KOPT-K1 (cell line): ENCODE data around the gene SIVA1.

ENCODE experiments used
- H3K27ac ChIP-seq: fragments of 200-600 bp; sonication (generic); 2 replicates; pipeline ENCODE4 v1.5.1; 2016; ENCODE audit warnings: antibody characterized with exemption, mild to moderate bottlenecking, low read depth, low read length; ENCODE audit not compliant: poor library complexity, severe bottlenecking
- H3K36me3 ChIP-seq: fragments of 200-600 bp; sonication (generic); 2 replicates; pipeline ENCODE4 v1.5.1; 2017; ENCODE audit warnings: antibody characterized with exemption, mild to moderate bottlenecking, low read length, moderate library complexity; ENCODE audit not compliant: insufficient read depth
- H3K9me3 ChIP-seq: fragments of 200-600 bp; sonication (generic); 2 replicates; pipeline ENCODE4 v1.5.1; 2017; ENCODE audit warnings: antibody characterized with exemption, low read length, mild to moderate bottlenecking; ENCODE audit not compliant: insufficient read depth, poor library complexity, severe bottlenecking

Gene SIVA1

DNA sequence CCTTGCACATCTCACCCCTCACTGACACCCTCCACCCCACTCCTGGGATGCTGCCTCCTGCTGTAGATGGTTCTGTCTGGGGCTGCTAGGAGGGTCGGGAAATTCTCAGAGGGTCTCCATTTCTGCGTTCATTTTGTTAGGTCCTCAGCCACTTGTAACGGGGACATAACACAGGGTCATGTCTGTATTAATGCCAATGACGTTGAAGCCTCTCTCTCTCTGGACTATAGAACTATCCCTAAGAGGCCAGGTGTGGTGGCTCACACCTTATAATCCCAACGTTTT, 14.6 kb downstream of the SIVA1 start:
- H3K36me3 ChIP-seq = peaks cover 48% of the 10 kb centered on the region
- H3K27ac ChIP-seq = no peak overlapping the region
- H3K9me3 ChIP-seq = peaks cover 9% of the 10 kb centered on the region

DNA sequence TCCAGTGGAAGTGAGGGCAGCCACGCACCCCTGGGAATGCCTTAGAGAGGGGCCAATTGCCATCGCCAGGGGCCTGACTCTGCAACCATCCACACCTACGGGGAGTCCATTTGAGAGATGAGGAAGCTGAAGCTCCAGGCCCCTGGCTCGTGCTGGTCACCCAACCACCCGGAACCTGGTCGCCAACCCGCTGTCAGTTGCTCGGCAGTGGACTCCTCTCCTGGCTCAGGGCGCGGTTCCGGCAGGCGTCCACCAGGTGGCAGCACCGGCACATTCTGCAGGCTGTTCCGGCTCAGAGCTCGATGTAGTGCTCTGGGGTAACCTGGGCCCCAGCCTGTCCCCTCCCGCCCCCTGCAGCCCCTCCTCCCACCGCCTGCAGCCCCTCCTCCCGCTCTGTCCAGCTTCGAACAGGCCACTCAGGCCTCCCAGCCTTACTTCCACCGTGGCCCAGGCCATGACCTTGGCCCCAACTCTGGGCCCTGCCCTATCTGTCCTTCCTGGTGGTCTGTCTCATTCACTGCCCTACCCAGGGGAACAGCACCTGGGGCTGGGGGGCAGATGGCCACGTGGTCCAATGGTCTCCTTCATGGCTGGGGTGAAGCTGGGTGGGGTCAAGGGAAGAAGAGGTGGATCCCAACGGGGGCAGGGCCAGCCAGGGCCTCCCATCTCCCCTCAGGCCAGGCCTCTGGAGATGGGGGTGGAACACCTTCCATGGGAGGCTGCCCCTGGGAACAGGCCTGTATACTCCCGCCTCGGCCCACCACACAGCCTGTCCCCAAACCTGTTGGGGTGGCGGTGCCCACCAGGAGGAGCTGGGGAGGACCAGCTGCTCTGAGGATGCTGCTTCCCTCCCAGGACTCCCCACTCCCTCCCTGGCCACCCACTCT, 15.7 kb downstream of the SIVA1 start:
- peaks cover 9% of the 10 kb centered on the region for H3K9me3 ChIP-seq
- peak overlapping the region; percentile 38 for H3K27ac ChIP-seq
- peaks cover 53% of the 10 kb centered on the region for H3K36me3 ChIP-seq

DNA sequence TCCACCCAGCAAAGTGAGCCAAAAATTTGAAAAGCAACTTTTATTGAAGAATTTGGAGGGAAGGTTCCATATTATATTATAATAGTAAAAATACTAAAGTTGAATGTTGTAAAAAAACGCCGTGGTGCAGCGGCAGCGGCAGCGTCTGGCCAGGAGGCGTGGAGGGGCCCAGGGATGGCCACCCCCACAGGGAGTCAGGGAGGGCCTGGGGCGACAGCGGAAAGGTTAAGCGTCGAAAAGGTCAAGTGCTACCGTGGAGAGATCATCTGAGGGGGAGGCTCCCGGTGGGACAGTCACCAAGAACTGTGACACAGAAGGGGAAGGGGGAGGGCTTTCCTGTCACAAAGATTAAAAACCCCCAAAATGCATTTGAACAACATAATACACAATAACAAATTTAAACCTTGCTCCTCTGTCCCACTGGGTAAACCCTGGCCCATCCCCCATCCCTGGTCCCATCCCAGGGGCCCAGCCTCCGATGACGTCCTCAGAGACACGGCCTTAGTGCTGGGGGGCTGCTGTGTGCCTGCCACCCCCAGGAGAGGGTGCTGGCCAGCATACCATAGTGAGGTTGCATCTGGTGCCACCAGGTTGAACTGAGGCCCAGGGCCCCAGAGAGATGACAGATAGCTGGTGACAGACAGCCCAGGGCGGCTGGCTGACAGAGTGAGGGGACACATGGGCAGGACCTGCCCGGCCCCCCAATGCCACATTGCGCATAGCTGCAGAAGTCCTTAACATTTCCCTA, 16.6 kb downstream of the SIVA1 start:
- Histone ChIP-seq H3K36me3 (peaks cover 61% of the 10 kb centered on the region), H3K9me3 (peaks cover 9% of the 10 kb centered on the region), H3K27ac (no peak overlapping the region)

DNA sequence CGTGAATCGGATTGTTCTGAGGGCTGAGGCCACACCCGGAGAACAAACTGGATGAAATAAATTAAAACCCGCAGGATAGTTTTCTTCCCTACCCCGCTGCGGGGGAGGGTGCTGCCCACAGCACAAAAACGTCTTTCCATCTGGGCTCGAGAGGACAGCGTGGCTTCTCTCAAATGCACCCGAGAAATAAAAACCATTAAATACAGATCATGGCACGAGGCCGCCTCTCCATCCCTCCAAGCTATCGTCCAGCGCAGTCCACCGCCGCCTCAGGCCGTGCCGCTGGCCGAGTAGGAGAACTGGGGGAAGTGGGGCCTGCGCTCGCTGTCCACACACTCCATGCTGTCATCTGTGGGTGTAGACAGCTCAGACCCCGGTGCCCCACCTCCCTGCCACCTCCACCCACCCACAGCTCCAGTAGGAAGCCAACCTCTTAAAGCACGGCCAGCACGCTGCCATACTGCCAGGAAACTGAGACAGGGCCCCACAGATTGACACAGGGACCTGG, 17.2 kb downstream of the SIVA1 start:
- peaks cover 67% of the 10 kb centered on the region for H3K36me3 ChIP-seq
- no peak overlapping the region for H3K27ac ChIP-seq

DNA sequence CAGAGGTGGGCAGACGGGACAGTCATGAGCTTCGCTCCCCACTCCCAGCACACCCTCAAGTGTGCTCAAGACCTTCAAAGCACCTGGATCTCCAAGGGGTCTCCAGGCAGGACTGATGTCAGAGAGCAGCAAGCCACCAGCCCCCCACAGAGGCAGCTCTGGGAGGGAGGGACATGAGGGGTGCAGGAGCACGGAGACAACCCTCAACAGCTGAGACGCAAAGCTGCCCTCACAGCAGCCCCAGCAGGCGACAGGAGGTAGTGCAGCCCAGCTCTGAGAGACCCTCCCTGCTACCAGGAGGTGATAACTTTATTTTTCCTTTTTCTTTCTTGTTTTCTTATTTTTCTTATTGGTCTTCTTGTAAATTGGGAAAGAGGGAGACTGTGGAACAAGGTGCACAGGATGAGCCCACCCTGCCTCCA, 17.9 kb downstream of the SIVA1 start:
- Histone ChIP-seq H3K36me3 (peaks cover 75% of the 10 kb centered on the region), H3K9me3 (peaks cover 9% of the 10 kb centered on the region), H3K27ac (no peak overlapping the region)

More for the DNA sequence above, 17.2 kb downstream of the SIVA1 start:
- peaks cover 9% of the 10 kb centered on the region for H3K9me3 ChIP-seq

DNA sequence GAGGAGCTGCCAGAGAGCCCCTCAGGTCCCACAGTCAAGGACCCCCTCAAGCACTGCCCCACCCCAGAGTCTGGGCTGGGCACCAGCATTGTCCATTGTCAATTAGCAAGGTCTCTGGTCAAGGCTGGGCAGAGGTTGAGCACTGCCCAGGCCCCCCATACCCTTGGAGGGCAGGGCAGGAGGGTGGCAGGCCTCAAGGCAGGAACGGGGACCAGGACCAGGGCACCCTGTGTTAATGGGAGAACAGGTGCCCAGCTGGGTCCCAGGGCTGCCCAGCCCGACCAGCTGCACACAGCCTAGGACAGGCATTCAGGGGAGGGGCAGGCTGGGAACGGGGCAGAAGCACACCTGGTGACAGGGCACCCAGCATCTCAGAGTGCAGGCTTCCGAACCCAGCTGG, 18.4 kb downstream of the SIVA1 start:
- Histone ChIP-seq H3K27ac (no peak overlapping the region), H3K36me3 (peaks cover 80% of the 10 kb centered on the region), H3K9me3 (peaks cover 9% of the 10 kb centered on the region)

DNA sequence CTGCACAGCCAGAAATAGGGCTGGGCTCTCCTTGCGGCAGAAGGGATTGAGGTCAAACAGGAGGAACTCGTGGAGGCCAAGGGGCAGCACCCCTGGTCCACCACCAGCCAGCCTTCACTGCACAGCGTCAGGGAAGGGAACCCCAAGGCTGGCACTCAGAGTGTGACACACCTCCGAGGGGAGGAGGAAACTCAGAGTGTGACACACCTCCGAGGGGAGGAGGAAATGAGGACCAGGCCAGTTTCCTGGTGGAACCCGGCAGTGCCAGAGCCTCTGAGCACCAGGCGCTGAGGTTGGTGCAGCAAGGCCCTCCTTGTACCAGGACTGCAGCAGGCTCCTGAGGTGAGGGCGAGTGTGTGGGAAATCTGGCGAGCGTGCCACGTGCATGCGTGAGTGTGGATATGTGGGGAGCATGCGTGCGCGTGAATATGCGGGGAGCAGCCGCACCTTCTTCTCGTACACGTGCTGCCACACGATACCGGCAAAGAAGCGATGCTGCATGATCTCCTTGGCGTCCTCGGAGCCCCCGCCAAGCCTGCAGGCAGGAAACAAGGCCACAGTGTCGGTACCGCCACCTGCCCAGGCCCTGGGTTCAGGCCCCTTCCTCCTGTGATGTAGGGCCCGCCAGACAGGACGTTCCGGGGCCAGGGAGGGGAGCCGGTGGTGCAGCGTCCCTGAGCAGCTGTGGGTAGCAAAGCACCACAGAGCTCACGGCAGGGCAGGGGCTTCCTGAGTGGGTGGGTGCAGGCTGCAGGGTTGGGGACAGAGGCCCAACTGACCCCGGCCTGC, 19.2 kb downstream of the SIVA1 start:
- Histone ChIP-seq H3K27ac (no peak overlapping the region), H3K36me3 (peaks cover 87% of the 10 kb centered on the region), H3K9me3 (peaks cover 9% of the 10 kb centered on the region)

DNA sequence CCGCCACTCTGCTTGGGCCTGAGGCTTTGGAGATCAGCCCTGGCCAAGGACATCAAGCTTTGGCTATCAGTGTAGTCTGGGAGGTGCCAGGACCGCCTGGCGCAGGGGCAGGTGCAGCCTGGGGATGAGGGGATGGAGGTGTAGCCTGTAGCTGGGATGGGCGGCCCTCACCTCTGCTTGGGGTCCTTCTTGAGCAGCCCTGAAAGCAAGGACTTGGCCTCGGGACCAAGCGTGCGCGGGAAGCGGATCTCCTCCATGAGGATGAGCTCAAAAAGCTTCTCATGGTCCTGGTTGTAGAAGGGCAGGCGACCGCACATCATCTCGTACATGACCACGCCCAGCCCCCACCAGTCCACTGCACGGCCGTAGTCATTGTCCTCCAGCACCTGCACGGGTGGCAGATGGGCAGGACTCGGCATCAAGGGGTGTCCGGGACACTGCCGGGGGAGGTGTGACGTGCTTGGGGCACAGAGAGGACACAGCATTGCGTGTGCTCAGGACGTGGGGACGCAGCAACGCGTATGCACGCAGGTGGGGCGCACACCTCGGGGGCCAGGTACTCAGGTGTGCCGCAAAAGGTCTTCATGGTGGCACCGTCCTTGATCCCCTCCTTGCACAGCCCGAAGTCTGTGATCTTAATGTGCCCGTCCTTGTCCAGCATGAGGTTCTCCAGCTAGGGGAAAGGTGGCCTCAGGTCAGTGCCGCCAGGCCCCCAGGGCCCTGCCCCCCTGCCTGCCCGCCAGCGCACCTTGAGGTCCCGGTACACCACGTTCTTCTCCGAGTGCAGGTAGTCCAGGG, 20.0 kb downstream of the SIVA1 start:
- peaks cover 9% of the 10 kb centered on the region for H3K9me3 ChIP-seq
- H3K36me3 ChIP-seq = peaks cover 91% of the 10 kb centered on the region
- H3K27ac ChIP-seq = no peak overlapping the region

DNA sequence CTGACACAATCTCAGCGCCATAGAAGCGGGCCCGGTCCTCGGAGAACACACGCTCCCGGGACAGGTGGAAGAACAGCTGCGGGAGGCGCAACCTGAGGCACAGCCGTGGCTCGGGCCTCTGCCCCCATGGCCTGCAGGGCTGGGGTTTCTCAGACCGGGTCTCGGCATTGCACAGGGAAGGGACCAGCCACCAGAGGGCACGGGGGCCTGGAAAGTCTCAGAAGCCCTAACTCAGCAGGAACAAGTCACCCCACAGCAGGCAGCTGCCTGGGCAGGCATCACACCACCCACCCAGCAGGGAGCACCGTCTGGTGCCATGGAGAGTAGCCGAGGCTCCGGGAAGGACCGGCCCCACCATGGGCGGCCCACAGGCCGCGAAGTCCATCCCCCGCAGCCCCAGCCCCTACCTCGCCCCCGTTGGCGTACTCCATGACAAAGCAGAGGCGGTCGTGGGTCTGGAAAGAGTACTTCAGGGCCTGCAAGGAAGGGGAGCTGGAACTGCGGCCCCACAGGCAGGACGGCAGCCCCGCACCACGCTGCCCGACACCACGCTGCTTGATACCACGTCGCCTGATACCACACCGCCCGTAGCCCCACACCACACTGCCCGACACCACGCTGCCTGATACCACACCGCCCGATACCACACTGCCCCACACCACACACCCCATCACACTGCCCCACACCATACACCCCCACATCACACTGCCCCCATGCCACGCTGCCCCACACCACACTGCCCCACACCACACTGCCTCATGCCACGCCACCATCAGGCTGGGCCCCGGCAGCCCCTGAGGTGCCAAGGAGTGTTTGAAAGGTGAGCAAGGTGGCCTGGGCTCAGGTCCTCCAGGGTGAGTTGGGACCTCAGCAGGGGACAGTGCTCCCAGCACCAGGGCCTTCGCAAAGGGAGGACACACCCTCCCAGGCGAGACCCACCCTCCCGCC, 20.8 kb downstream of the SIVA1 start:
- H3K9me3 ChIP-seq = peaks cover 9% of the 10 kb centered on the region

DNA sequence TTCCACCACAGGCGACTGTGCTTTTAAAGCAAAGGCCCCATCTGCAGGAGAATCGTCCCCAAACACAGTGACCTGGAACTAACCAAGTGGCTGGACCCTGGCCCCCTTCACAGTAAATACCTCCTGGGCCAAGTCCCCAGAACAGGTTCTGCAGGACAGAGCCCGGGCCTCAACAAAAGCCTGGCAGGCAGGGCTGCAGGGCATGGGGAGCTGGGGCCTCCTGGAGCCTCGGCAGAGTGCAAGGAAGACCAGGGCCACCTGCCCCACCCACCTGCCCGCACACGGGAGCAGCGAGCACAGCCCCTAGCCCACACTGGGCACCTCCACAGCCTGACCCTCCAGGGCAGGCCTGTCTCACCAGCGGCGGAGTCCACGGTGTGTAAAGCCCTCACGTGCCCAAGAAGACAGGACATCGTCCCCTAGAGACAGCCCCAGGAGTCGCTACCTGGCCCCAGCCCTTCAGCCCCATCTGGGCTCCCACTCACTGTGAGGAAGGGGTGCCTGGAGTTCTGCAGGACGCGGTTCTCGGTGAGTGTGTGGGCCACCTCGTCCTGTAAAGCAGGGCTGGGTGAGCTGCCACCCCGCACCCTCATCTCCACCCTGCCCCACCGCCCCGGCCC, 21.6 kb downstream of the SIVA1 start:
- Histone ChIP-seq H3K9me3 (peaks cover 9% of the 10 kb centered on the region), H3K36me3 (peaks cover 97% of the 10 kb centered on the region), H3K27ac (no peak overlapping the region)

More for the DNA sequence above, 20.8 kb downstream of the SIVA1 start:
- Histone ChIP-seq H3K36me3 (peaks cover 96% of the 10 kb centered on the region), H3K27ac (no peak overlapping the region)

DNA sequence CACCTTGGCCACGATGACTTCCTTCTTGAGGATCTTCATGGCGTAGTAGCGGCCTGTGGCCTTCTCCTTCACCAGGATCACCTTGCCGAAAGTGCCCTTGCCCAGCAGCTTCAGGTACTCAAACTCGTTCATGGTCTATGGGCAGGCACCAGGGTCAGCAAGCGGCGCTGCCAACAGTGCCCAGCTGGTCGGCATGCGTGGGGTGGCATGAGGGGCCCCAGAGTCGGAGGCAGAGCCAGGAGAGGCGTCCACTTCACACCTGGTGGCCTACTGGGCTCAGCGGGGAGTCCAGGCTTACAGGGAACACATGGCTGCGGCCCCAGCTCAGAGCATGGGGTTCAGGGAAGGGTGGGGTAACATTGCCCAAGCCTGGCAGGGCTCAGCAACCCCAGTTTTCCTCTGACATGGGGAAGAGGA, 22.1 kb downstream of the SIVA1 start:
- peaks cover 9% of the 10 kb centered on the region for H3K9me3 ChIP-seq
- no peak overlapping the region for H3K27ac ChIP-seq
- H3K36me3 ChIP-seq = peaks cover 96% of the 10 kb centered on the region

DNA sequence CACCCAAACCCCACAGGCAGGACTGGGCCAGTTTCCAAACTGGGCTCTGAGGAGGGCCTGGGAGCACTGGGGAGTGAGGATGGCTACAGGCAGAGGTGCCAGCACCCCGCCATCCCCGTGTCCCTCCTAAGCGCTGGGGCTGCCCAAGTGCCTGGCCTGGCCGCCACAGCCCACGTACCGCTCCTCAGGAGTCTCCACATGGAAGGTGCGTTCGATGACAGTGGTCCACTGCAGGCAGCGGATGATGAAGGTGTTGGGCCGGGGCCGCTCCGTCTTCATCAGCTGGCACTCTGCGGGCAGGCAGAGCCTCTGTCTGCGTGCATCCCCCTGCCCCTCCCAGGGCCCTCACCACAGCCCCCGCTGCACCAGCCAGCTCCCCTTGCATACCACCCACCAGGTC, 23.5 kb downstream of the SIVA1 start:
- peaks cover 3% of the 10 kb centered on the region for H3K9me3 ChIP-seq
- no peak overlapping the region for H3K27ac ChIP-seq
- peaks cover 96% of the 10 kb centered on the region for H3K36me3 ChIP-seq
